B cell (primary cell): ENCODE results near the gene MST1R. TPM values are rescaled to one million over a fixed set of nuclear protein-coding genes. Genes with fewer than 3 reads are reported as not detected.

ENCODE experiments used
- ATAC-seq: fragments of 200-7000 bp; cut with Tn5 transposase; one replicate; pipeline ENCODE4 v1.10.0; 2021; ENCODE audit warnings: low read depth, mild to moderate bottlenecking, moderate number of reproducible peaks, moderate library complexity
- CTCF ChIA-PET: fragments of 350-600 bp; sonication (Branson Sonifier 250); formaldehyde crosslinking; loops from one replicate; lab custom pipeline; 2021; ENCODE audit warnings: antibody characterized with exemption, inconsistent platforms; lab: Charles Lee
- POLR2A ChIA-PET: fragments of 350-600 bp; sonication (Branson Sonifier 250); formaldehyde crosslinking; loops from one replicate; lab custom pipeline; 2021; ENCODE audit warnings: antibody characterized with exemption; lab: Charles Lee
- DNase-seq: peaks from one replicate; pipeline ENCODE4 v3.0.0; 2013
- H2AFZ ChIP-seq: 2 replicates; pipeline ENCODE4 v1.6.1; 2012; ENCODE audit warnings: mild to moderate bottlenecking, low read depth, low read length; ENCODE audit not compliant: insufficient read depth, poor library complexity, severe bottlenecking
- H3K27ac ChIP-seq, 2 donors: 1 replicate in 1 of 2; 2 replicates in 1 of 2; pipeline ENCODE4 v1.5.1; 2012 to 2013; ENCODE audit warnings: low read length in 2 of 2, mild to moderate bottlenecking in 2 of 2, moderate library complexity in 1 of 2
- H3K27me3 ChIP-seq, 4 experiments: fragments of 200-600 bp in 1 of 4; sonication (generic) in 1 of 4; replicated peaks in 1 of 4; 1 replicate in 2 of 4; 2 replicates in 2 of 4; pipeline versions ENCODE4 v1.6.1 to v1.7.0; 2013 to 2016; ENCODE audit warnings: low read length in 3 of 4, mild to moderate bottlenecking in 2 of 4, mixed read lengths in 1 of 4, moderate library complexity in 1 of 4; ENCODE audit not compliant: insufficient read depth in 4 of 4, control insufficient read depth in 3 of 4; ENCODE audit errors: control extremely low read depth in 1 of 4
- H3K36me3 ChIP-seq, 2 experiments: replicated peaks in 1 of 2; 1 replicate in 1 of 2; 2 replicates in 1 of 2; pipeline versions ENCODE4 v1.6.1 to v1.7.1; 2013; ENCODE audit warnings: low read length in 1 of 2; ENCODE audit not compliant: insufficient read depth in 2 of 2, control insufficient read depth in 1 of 2; ENCODE audit errors: control extremely low read depth in 1 of 2, extremely low read depth in 1 of 2
- H3K4me1 ChIP-seq, 2 donors: fragments of 200-600 bp in 1 of 2; sonication (generic) in 1 of 2; 1 replicate in 1 of 2; 2 replicates in 1 of 2; pipeline versions ENCODE4 v1.5.1 to v1.6.1; 2013 to 2017; ENCODE audit warnings: low read length in 2 of 2; ENCODE audit not compliant: control insufficient read depth in 2 of 2, insufficient read depth in 2 of 2
- H3K4me2 ChIP-seq: replicated peaks from 2 replicates; pipeline ENCODE3; 2012; ENCODE audit warnings: mild to moderate bottlenecking, low read depth, low read length; ENCODE audit not compliant: poor library complexity, severe bottlenecking
- H3K4me3 ChIP-seq, 5 experiments: fragments of 200-600 bp in 1 of 5; sonication (generic) in 1 of 5; 1 replicate in 3 of 5; 2 replicates in 2 of 5; pipeline versions ENCODE4 v1.5.1 to v1.7.0; 2011 to 2016; ENCODE audit warnings: low read length in 4 of 5, mild to moderate bottlenecking in 4 of 5, low read depth in 2 of 5, control low read depth in 1 of 5, moderate library complexity in 1 of 5; ENCODE audit not compliant: insufficient read depth in 1 of 5; ENCODE audit errors: control extremely low read depth in 1 of 5, extremely low read depth in 1 of 5
- H3K79me2 ChIP-seq: fragments of 200-600 bp; sonication (generic); one replicate; pipeline ENCODE4 v1.6.0; 2016; ENCODE audit warnings: low read length; ENCODE audit not compliant: control insufficient read depth, insufficient read depth
- H3K9ac ChIP-seq: fragments of 200-600 bp; sonication (generic); 2 replicates; pipeline ENCODE4 v1.6.1; 2017; ENCODE audit warnings: mild to moderate bottlenecking, low read length, moderate library complexity
- H3K9me3 ChIP-seq, 3 donors: one replicate each; pipeline versions ENCODE4 v1.6.1 to v1.7.1; 2013; ENCODE audit warnings: low read length in 2 of 3; ENCODE audit not compliant: control insufficient read depth in 2 of 3, insufficient read depth in 1 of 3; ENCODE audit errors: control extremely low read depth in 1 of 3
- H4K20me1 ChIP-seq: 2 replicates; pipeline ENCODE4 v1.6.0; 2012; ENCODE audit warnings: mild to moderate bottlenecking, low read length; ENCODE audit not compliant: insufficient read depth, control insufficient read depth, poor library complexity, severe bottlenecking
- H3K27ac Mint-ChIP-seq: one replicate; pipeline ENCODE4 v1.8.0; 2021; ENCODE audit warnings: mixed read lengths
- H3K27me3 Mint-ChIP-seq: one replicate; pipeline ENCODE4 v1.8.0; 2021; ENCODE audit warnings: mixed read lengths
- H3K4me1 Mint-ChIP-seq: one replicate; pipeline ENCODE4 v1.8.0; 2021; ENCODE audit warnings: mixed read lengths
- H3K4me3 Mint-ChIP-seq: one replicate; pipeline ENCODE4 v1.8.0; 2021; ENCODE audit warnings: mixed read lengths
- H3K9me3 Mint-ChIP-seq: one replicate; pipeline ENCODE4 v1.8.0; 2022; ENCODE audit warnings: mixed read lengths; ENCODE audit not compliant: insufficient read depth
- EZH2 ChIP-seq: IDR thresholded peaks from 2 replicates; pipeline ENCODE4 v1.6.1; 2012; ENCODE audit warnings: borderline replicate concordance, low read depth, mild to moderate bottlenecking, moderate library complexity, low read length; ENCODE audit not compliant: insufficient read depth, poor library complexity, severe bottlenecking
- WGBS: methylation state at CpG from one replicate; pipeline ENCODE4 v1.1.5; 2013; ENCODE audit warnings: missing lambda C conversion rate; ENCODE audit not compliant: insufficient coverage; 5-methylcytosine and 5-hydroxymethylcytosine counted together
- intact Hi-C: fragments of 100-400 bp; cut with micrococcal nuclease; formaldehyde crosslinking; loops from one replicate; pipeline ENCODE4 v1.10.0; 2022
- polyA plus RNA-seq: library from polyadenylated mRNA; depleted of rRNA; stranded (reverse); fragments of >200 nt; gene quantifications from 2 replicates; pipeline ENCODE4 v1.2.3, GENCODE V29; 2012
- total RNA-seq, 2 donors: library from RNA; stranded (reverse); fragments of 120-200 nt in 1 of 2; gene quantifications; 1 replicate in 1 of 2; 2 replicates in 1 of 2; pipeline versions ENCODE4 v1.2.3 to v1.2.4, GENCODE V29; 2013 to 2022
- TF ChIP-seq, protein P1 (sequence below): fragments of 200-600 bp; IDR thresholded peaks from one replicate; pipeline ENCODE4 v1.8.0; 2022; ENCODE audit warnings: antibody characterized with exemption, mild to moderate bottlenecking

Gene MST1R
- total and polyA plus RNA-seq, 2 donors (not counting 1 experiment from before 2014, with no cell fraction given), result 1.7 to 2.4 TPM

DNA sequence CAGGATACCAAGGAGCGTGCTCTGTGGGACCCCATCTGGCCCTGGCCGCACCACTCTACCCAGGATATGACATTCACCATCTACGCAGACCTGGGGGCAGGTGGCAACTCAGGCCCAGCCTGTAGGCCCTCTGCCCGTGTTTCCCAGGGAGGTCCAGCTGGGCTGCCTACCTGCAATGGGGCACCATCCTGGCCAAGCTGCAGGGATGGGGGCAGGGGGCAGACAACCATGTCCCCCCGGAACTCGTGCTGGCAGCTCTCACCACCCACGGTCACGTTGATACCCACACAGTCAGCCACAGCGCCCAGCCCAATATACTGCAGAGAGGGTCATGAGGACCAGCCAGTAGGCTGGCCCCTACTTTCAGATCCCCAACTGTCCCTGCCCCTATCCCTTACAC lies 7.9 kb downstream of the MST1R start:
- no peak overlapping the region for H3K27ac ChIP-seq
- no peaks in the 10 kb centered on the region for H3K9me3 ChIP-seq
- H3K27me3 ChIP-seq, result no peaks in the 10 kb centered on the region
- H3K4me2 ChIP-seq, result no peak overlapping the region
- H3K36me3 ChIP-seq, result no peaks in the 10 kb centered on the region
- Mint-ChIP-seq H3K9me3 (no peaks in the 10 kb centered on the region), H3K27ac (no peak overlapping the region), H3K4me3 (no peak overlapping the region), H3K27me3 (no peaks in the 10 kb centered on the region), H3K4me1 (no peaks in the 10 kb centered on the region)
- no peaks in the 10 kb centered on the region for H3K79me2 ChIP-seq
- POLR2A ChIA-PET, result interaction anchor here (0.6 kb wide), 1 partner anchor 349 kb away, joined by 4 read pairs; no protein-coding TSS in a partner anchor
- H3K4me1 ChIP-seq, result no peaks in the 10 kb centered on the region
- no peak for ATAC-seq
- TF ChIP-seq EZH2, result no peak
- TF ChIP-seq, protein P1, sequence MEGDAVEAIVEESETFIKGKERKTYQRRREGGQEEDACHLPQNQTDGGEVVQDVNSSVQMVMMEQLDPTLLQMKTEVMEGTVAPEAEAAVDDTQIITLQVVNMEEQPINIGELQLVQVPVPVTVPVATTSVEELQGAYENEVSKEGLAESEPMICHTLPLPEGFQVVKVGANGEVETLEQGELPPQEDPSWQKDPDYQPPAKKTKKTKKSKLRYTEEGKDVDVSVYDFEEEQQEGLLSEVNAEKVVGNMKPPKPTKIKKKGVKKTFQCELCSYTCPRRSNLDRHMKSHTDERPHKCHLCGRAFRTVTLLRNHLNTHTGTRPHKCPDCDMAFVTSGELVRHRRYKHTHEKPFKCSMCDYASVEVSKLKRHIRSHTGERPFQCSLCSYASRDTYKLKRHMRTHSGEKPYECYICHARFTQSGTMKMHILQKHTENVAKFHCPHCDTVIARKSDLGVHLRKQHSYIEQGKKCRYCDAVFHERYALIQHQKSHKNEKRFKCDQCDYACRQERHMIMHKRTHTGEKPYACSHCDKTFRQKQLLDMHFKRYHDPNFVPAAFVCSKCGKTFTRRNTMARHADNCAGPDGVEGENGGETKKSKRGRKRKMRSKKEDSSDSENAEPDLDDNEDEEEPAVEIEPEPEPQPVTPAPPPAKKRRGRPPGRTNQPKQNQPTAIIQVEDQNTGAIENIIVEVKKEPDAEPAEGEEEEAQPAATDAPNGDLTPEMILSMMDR, result no peak
- DNase-seq, result no peak
- no peak overlapping the region for H3K9ac ChIP-seq
- H3K4me3 ChIP-seq, result no peak overlapping the region
- CTCF ChIA-PET, result interaction anchor here (0.5 kb wide), 1 partner anchor 58 kb away, joined by 3 read pairs; no protein-coding TSS in a partner anchor
- WGBS, result 90% methylated on average over 8 of the region's 9 CpGs
- no peaks in the 10 kb centered on the region for H4K20me1 ChIP-seq
- no peak overlapping the region for H2AFZ ChIP-seq
- intact Hi-C loops, result no loop called here

DNA sequence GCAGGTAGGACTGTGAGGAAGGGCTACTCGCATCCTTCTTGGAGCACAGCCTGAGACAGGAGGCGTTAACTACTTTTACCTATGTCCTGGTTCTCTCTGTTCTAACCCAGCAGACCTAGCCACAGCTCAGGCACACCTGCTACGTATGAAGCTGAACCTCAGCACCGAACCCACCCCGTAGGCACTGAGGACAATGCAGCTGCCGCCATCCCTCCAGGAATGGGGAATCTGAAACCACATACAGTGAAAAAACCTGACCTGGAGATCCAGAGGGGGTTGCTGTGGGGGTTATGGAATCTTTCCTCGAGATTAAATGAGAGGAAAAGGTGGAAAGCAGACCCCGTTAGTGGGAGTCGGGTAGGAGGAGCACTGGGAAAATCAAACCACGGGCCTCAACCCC lies 14.4 kb downstream of the MST1R start:
- CTCF ChIA-PET, result no interaction called here
- TF ChIP-seq EZH2, result no peak
- TF ChIP-seq, protein P1, result no peak
- H3K27me3 Mint-ChIP-seq, result no peaks in the 10 kb centered on the region

More for the DNA sequence above, 14.4 kb downstream of the MST1R start:
- Histone ChIP-seq H3K27ac (no peak overlapping the region), H3K36me3 (no peaks in the 10 kb centered on the region), H4K20me1 (no peaks in the 10 kb centered on the region), H2AFZ (no peak overlapping the region), H3K9ac (no peak overlapping the region), H3K79me2 (no peaks in the 10 kb centered on the region), H3K27me3 (no peaks in the 10 kb centered on the region), H3K4me1 (no peaks in the 10 kb centered on the region), H3K4me2 (no peak overlapping the region), H3K4me3 (no peak overlapping the region), H3K9me3 (no peaks in the 10 kb centered on the region)
- WGBS, result 87% methylated on average over 10 of the region's 10 CpGs
- Mint-ChIP-seq H3K4me1 (no peaks in the 10 kb centered on the region), H3K9me3 (no peaks in the 10 kb centered on the region), H3K27ac (no peak overlapping the region), H3K4me3 (no peak overlapping the region)
- POLR2A ChIA-PET, result no interaction called here
- intact Hi-C loops, result no loop called here
- ATAC-seq, result no peak
- no peak for DNase-seq
